GM10847 (cell line): Measurements from ENCODE around the gene PRAC1.

Experiments
- POLR2A ChIP-seq: IDR thresholded peaks from 2 replicates; pipeline ENCODE4 v1.6.1; 2011; ENCODE audit not compliant: insufficient read length; ENCODE audit errors: extremely low read depth

Gene PRAC1

DNA sequence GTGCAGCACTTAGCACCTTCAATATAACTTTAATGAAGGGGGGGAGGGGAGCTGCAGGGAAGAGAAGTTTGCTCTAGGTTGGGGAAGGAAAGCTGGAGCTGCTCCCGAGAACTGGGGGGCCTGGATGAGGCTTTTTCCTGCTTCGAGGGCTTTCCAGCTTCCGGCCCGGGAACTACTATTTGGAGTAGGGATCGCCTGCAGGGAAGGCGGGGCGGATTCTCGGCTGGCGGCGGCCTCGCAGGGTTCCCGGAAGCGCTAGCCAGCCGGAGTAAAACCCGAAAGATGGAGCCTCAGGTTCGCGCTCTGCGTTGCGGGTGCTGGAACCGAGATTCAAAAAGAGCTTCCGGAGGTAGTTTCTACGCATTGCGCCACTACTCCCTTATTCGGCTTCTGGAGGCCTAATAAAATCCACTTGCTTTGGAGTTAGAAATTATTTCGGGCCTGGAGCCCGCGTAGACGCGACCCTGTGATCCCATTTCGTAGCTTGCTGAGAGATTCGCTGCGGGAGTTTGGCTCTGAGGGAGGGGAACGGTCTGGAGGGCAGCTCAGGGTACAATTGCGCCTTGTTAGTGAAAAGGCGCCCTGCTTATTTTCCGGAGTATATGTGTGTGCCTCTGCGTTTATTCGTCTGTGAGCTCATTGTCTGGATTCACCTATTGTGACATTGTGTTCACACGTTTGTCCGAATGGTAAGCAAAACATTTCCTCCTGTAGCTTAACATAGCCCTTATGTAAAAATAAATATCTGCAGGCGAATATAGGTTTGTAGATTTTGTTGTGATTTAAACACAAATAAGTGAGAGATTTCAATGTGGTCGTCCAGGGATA is 1.3 kb upstream of the PRAC1 start:
- no peak for TF ChIP-seq POLR2A

DNA sequence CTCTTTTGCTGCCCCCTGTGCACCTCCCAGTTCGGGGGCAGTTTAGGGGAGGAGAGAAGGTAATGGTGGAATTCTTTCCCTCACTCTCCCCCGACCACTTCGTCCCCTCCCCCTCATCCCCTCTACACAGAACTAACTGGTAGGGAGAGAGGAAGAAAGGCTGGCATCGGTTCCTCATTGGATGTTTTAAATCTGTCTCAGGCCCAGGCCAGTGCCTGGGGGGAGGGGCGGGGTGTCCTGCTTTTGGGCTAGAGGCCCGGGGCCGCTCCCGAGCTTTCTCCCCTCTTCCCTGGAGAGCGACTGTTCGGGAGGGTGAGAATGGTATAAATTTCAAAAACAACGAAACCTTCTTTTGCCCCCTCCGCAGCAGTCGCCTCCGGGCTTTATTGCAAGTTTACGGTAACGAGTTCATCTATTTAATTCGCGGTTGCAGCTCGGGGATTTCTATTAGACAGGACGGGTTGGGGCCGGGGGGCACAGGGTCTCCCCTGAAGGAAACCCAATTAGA is 651 bp upstream of the PRAC1 start, which contains the start of gene PRAC2:
Gene PRAC2, plus strand, starts transcription at position 271 of the 508 bp plus-strand sequence. CDS start 1,226 bp downstream, outside the sequence.
- TF ChIP-seq POLR2A = no peak

GRCh38 chr17:48721009-48721402 is 1.3 kb downstream of the PRAC1 start:
- TF ChIP-seq POLR2A = no peak

- TF ChIP-seq POLR2A = no peak
Observed at GRCh38 chr17:48720266-48721008, 1.9 kb downstream of the PRAC1 start.

- no peak for TF ChIP-seq POLR2A
Observed at GRCh38 chr17:48719642-48720265, 2.6 kb downstream of the PRAC1 start.

GRCh38 chr17:48718761-48719641 is 3.3 kb downstream of the PRAC1 start:
- TF ChIP-seq POLR2A = no peak

GRCh38 chr17:48718227-48718760 is 4.0 kb downstream of the PRAC1 start:
- TF ChIP-seq POLR2A = no peak

DNA sequence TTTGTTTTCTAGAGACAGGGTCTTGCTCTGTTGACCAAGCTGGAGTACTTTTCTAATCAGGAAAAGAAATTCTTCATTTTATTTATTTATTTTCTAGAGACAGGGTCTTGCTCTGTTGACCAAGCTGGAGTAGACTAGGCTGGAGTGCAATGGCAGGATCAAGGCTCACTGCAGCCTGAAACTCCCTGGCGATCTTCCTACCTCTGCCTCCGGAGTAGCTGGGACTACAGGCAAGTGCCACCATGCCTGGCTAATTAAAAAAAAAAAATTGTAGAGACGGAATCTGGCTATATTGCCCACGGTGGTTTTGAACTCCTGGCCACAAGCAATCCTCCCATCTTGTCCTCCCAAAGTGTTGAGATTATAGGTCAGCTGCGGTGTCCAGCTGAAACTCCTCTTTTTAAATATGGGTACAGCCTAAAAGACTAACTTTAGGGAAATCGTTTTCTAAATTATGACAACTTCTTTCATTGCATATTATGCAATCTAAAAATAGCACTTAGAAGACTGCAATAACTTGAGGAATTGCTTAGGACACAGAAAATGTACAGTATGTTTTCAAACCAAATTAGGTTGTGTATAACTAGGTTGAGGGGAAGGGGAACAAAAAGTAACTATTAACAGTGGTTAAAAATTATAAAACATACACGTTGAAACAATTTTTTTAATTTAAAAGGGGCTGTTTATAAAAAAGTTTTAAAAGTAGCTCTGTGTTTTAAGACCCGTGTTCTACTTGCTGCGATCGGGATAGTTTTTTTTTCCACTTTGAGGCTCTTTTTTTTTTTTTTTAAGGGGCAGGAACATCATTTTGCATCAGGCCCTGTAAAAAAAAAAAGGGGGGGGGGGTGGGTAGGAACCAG is 4.7 kb downstream of the PRAC1 start:
- no peak for TF ChIP-seq POLR2A

DNA sequence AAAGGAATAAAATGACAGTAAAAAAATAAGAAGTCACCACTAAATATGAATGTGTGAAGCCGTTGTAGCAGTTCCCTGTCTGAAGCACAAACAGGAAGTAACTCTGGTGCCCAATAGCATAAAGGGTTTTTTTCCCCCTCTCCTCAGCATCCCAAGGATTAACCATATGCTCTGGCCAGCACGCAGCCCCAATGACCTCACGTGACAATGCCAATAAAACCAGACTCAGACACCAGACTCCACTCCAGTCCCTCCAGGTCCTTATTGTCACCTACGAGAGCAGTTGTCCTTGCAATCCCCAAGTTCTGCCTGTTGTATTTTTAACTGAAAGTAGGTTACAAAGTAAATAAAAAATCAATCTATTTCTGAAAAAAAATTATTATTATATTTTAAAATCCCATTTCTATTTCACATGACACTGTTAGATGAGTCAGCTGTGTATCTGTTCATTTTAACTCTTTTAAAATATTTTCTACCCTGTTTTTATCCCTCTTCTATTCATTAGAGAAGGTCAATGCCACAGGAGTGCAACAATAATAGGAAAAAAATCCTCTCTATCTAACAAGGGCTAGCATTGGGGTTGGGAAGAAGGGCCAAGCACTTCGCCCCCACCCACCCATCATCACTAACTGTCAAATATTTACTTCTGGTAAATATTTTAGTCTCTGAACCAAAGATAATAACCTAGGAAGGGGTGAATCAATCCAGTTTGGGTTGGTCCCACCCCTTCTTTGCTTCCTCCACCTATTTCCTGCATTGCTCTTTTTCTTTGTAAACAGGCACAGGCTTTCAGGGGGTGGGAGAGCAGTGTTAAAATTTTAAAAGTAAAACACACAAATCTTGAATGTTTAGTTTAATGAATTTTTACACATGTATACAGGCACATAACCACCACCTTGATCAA is 6.6 kb downstream of the PRAC1 start:
- TF ChIP-seq POLR2A = no peak

GRCh38 chr17:48711128-48711527 is 11.2 kb downstream of the PRAC1 start:
- TF ChIP-seq POLR2A = no peak

DNA sequence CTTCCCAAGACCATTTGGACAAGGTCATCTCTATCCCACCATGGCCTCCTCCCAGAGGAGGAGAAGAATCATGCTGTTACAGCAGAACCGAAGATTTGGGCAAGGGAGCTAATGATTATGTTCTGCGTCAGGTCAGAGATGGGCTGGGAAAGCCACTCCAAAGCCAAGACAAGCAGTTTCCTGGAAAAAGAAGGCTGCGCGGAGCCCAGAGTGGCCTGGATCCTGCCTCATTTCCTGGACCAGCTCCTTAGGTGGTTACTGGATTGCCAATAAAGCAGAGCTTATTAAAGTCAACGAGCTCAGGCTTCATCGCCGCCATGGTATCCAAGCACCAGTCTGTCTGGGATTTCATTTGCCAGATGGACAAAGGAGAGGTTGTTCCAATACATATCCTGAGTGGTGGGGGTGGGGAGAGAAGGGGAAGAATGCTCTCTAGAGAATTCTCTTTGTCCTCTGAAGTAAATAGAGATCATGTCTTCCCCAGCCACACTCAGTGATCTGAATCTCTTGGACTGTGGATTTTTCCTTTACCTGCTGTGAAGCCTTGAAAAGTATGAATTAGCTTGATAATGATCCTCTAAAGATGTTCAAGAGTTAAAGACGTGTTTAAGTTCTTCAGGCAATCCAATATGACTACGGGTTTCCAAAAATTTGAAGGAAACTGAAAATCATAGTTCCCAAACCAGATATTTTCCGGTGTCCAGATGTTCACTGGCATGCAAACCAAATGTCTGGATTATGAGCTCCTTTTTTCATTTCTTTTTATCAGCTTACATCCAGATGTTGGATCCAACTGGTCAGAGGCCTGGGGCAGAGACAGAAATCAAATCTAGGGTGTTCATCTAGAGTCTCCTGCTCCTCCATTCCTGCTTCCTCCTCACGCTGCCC is 17.7 kb downstream of the PRAC1 start:
- TF ChIP-seq POLR2A = no peak

DNA sequence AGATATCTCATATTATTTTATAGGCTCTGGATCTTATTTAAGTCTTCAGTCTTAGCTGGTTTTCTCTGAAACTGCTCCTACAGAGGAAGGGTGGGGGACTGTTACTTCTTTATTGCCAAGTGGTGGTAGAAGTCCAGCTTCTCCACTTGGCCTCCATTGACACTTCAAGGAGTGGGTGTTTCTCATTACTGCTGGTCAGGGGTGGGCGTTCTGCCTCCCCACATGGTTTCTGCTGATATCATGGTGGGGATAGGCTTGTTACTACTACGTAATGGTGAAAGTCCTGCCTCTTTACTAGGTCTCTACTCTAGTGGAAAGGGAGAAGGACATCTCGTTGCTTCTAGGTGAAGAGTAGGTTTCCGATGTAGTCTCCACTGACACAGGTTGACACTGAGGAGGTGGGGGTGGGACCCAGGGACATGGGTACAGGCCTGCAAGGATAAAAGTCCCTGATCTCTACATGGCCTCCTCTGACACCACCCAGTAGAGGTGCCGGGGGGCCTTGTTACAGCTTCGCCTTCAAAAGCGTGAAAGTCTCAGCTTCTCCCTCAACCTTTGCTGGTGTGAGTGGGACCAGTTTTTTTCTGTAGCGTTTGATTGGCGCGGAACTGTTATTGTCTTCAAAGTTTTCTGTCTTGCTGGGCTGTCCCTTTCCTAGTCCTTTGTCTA is 20.3 kb downstream of the PRAC1 start:
- no peak for TF ChIP-seq POLR2A
